NCI-H1436 treated with DMSO at 0.1 percent for 48 hours (cell line): ENCODE results near the gene NOL8.

ENCODE experiments used
- DNase-seq: peaks from one replicate; lab custom pipeline; 2025; lab: John Stamatoyannopoulos, UW

Gene NOL8

DNA sequence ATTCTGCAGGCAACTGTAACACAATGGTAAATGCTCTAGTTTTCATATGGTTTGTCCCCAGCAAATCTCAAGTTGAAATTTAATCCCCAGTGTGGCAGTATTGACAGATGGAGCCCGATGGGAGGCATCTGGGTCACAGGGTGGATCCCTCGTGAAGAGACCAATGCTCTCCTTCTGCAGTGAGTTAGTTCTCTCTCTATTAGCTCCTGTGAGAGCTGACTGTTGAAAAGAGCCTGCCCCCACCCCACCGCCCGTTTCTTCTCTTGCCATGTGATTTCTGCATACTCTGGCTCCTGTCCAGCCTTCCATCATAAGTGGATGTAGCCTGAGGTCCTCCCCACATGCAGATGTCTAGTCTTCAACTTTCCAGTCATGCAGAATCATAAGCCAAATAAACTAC is 58.7 kb downstream of the NOL8 start:
- DNase-seq = no peak

DNA sequence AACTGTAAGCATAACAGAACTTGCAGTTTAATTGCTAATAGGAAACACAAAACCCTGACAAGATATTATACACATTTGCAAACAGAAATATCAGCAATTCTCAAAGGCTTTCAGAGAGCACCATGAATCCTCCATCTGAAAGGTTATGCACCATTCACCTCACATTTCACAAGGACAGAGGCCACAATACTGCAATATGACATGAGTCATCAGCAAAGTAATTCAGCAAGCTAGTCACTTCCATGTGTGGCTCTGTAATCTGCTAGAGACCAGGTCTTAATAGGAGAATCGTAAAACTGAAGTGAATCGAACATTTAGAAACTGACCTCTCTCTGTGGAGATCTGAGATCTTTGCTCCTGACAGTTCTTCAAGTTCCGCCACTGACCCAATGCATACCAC is 60.0 kb downstream of the NOL8 start:
- no peak for DNase-seq

DNA sequence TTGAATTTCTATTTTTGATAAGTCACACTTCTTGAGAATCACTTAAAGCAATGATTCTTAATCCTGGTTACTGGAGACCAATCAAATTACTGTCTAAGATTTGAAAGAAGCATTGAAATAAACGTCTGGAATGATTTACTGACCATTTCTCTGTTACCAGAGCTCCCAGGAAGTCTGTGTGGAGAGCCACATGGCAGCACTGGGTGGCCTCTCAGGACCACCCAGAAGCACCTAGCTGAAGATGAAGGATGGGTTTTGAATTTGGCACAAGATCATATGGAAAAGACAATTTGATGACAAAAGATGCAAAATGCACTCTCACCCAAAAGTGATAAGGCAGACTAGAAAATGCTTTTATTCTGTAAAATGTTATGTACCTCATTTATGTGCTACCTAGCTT is 62.0 kb downstream of the NOL8 start:
- no peak for DNase-seq

DNA sequence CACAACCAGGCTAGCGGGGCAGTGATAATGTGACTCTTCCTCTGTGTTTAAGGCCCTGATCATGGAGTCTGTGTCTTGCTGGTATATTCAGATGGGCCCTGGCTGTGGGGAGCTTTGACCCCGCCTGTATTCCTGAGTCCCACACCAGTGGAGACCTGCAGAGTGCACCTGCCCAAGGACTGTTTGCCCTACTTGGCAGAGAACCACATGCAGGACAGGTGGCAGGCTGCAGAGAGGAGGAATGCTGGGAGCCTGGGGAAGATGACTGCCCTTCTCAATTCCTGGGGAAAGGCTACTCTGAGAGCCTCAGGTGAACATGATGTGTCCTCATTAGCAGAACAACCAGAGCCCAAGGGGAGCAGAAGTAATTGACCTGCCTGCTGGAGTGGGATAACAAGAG is 67.8 kb downstream of the NOL8 start:
- DNase-seq = no peak

DNA sequence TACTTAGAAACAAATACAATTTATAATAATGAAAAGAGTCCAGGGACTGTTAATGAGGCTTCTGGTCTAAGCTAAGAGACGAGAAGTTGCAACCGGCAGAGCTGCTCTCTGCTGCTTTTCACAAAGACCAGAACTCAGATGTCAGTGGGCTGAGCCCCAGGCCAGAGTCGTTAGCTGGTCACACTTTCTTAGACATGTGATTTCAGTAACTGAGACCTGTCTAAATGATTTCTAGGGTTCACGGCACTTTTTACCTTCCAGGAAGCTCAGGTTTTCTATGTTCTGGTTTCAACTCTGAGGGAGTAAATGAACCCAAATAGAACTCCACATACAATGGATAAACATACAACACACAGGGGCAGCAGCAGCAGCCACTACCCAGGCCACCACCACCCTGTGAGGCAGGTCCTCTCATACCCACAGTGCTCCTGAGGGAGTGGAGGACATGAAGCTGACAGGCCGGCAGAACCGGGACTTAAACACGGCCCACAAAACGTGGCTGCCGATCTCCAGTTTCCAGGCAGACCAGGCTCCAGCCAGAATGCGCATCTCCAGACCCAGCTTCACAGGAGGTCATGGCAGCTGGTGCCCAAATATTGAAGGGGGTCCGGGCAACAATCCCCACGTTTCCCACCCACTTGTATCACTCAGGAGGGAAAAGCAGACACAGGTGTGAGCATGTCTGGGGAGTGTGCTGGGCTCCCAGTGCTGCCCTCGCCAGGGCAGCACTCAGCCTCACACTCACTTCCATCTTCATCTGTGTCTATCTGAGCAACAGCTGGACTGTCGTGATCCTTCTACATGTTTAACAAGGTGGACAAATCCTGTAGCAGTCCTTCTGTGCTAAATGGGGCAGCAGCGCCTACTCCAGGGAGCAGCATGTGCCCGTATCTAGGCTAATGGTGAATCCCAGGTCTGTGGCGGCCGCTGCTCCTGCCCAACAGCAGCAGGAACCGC is 70.5 kb downstream of the NOL8 start:
- no peak for DNase-seq

DNA sequence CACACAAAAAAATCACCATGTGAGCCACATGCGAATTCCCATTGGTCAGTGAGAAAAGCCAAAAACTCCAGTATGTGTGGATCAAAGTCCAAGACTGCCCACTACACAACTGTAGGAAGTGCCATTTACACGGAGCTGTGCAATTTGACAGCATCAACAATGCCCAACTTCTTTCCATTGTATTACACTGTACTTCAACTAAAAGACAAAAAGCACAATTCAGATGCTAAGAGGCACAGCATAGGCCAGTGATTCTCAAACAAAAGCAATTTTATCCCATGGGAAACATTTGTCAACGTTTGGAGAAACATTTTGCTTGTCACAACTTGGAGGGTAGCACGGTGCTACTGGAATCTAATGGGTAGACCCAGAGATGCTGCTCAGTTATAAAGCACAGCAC is 71.5 kb downstream of the NOL8 start:
- no peak for DNase-seq

DNA sequence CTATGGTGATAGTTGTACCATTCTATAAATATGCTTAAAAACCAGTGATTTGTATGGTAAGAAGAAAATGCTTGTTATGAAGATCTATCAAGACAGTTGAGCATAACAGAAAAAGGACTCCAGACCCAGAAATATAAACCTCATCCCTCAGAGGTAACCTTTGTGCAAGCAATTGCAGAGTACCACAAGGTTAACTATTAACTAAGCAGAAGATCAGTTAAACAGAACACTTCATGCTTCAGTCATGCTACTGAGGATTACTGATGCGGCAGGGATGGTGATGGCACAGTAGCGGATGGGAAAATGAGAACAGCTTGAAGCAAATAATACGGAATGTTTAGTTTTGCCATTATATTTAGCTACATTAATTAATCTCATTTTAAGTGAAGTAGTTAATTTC is 77.2 kb downstream of the NOL8 start:
- no peak for DNase-seq
